Esophagus muscularis mucosa (tissue), 4 donors: ENCODE measurements around the gene SLC35E1. TPM values are rescaled to one million over a fixed set of nuclear protein-coding genes. Genes with fewer than 3 reads are reported as not detected.

Experiments
- DNase-seq: peaks from one replicate; pipeline ENCODE4 v3.0.0-alpha.2; 2017; ENCODE audit errors: extremely low spot score
- H3K27ac ChIP-seq, 4 donors: fragments of 200-600 bp; sonication (generic); replicated peaks in 1 of 4; 1 replicate in 3 of 4; 2 replicates in 1 of 4; pipeline ENCODE4 v1.5.1; 2016 to 2019; ENCODE audit warnings: mild to moderate bottlenecking in 1 of 4
- H3K27me3 ChIP-seq, 4 donors: fragments of 200-600 bp; sonication (generic); one replicate each; pipeline versions ENCODE4 v1.5.1 to v1.6.0; 2016 to 2019
- H3K36me3 ChIP-seq, 4 donors: fragments of 200-600 bp; sonication (generic); one replicate each; pipeline ENCODE4 v1.5.1; 2016 to 2019
- H3K4me1 ChIP-seq, 4 donors: fragments of 200-600 bp; sonication (generic); one replicate each; pipeline ENCODE4 v1.5.1; 2016 to 2019
- H3K4me3 ChIP-seq, 4 donors: fragments of 200-600 bp; sonication (generic); 1 replicate in 2 of 4; 2 replicates in 2 of 4; pipeline ENCODE4 v1.5.1; 2016 to 2019; ENCODE audit warnings: mild to moderate bottlenecking in 4 of 4, moderate library complexity in 1 of 4
- H3K9me3 ChIP-seq, 4 donors: fragments of 200-600 bp; sonication (generic); 1 replicate in 3 of 4; 2 replicates in 1 of 4; pipeline ENCODE4 v1.5.1; 2016 to 2019
- CTCF ChIP-seq, 3 experiments: fragments of 200-600 bp in 2 of 3; fragments of 450-650 bp in 1 of 3; sonication (generic) in 2 of 3; IDR thresholded peaks; one replicate each; pipeline ENCODE4 v1.5.1; 2017 to 2019; ENCODE audit warnings: antibody characterized with exemption in 3 of 3, mild to moderate bottlenecking in 2 of 3, moderate library complexity in 1 of 3
- EP300 ChIP-seq: sonication (generic); formaldehyde crosslinking; IDR thresholded peaks from one replicate; pipeline ENCODE4 v1.6.1; 2017; ENCODE audit warnings: antibody characterized with exemption
- POLR2A ChIP-seq: fragments of 450-650 bp; IDR thresholded peaks from one replicate; pipeline ENCODE4 v1.6.1; 2017; ENCODE audit warnings: antibody characterized with exemption, moderate library complexity, mild to moderate bottlenecking, low read depth
- POLR2AphosphoS5 ChIP-seq, 2 donors: sonication (generic); formaldehyde crosslinking; IDR thresholded peaks; one replicate each; pipeline ENCODE4 v1.6.1; 2017; ENCODE audit warnings: antibody characterized with exemption in 2 of 2
- WGBS: methylation state at CpG from one replicate; pipeline ENCODE4 v1.1.5; 2018; 5-methylcytosine and 5-hydroxymethylcytosine counted together
- intact Hi-C: fragments of 100-400 bp; cut with DNase I; formaldehyde crosslinking; loops from one replicate; pipeline ENCODE4 v1.15.1; 2023
- total RNA-seq, 4 donors: library from RNA; depleted of rRNA; stranded (reverse); fragments of >200 nt; gene quantifications; one replicate each; pipeline versions ENCODE4 v1.1.0 to v1.2.1, GENCODE V29; 2016

SLC35E1 gene
- total RNA-seq, 4 donors from 2014 or later, result 22.8 to 39.7 (median 34.0) TPM

DNA sequence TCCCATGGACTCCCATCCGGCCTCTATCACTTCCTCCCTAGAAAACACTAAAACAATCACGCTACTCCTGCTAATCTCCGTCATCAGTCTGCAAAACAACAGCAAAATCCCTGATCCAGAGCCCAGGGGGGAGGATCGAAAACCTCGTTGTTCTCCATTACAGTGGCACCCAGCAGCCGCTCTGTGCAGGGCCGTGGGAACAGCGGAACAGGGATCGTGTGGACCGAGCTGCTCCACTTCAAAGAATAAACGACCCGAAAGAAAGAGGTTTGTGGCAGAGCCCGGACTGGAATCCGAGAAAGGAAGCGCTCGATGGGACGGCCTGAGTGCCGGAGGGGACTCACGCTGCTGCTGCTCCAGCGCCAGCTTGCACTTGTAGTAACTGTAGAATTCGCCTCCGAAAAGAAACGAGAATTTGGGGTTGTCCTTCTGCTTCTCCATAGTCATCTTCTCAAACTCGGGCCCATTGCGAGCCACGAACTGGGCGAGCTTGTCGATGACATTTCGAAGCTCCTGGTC is 30.6 kb downstream of the SLC35E1 start:
- intact Hi-C loops, result no loop called here
- no peak for TF ChIP-seq POLR2AphosphoS5 (IDR thresholded peaks at IDR 0.05)
- no peak for TF ChIP-seq POLR2A
- TF ChIP-seq CTCF (IDR thresholded peaks at IDR 0.05), result no peak
- TF ChIP-seq EP300, result no peak
- WGBS, result 1% methylated on average over 26 of the region's 29 CpGs
- H3K36me3 ChIP-seq, result peaks cover 0 to 36% (median 27%) of the 10 kb centered on the region in 4 donors
- H3K27ac ChIP-seq, result peak overlapping the region; percentile 83 to 94 (median 89)
- no peaks in the 10 kb centered on the region for H3K27me3 ChIP-seq
- H3K4me3 ChIP-seq, result peak overlapping the region; percentile 79 to 99 (median 86)
- DNase-seq, result no peak
- H3K9me3 ChIP-seq, result no peaks in the 10 kb centered on the region
- H3K4me1 ChIP-seq, result peaks cover 38 to 72% (median 63%) of the 10 kb centered on the region in 4 donors

- Histone ChIP-seq H3K4me1 (peaks cover 38 to 72% (median 63%) of the 10 kb centered on the region in 4 donors), H3K27me3 (no peaks in the 10 kb centered on the region), H3K9me3 (no peaks in the 10 kb centered on the region), H3K27ac (no peak overlapping the region), H3K36me3 (peaks cover 0 to 42% (median 34%) of the 10 kb centered on the region in 4 donors), H3K4me3 (peak overlapping the region; percentile 79 to 99 (median 86))
- intact Hi-C loops, result no loop called here
- DNase-seq, result no peak
- WGBS, result 74% methylated on average over 12 of the region's 12 CpGs
- TF ChIP-seq CTCF (IDR thresholded peaks at IDR 0.05) (no peak), POLR2AphosphoS5 (IDR thresholded peaks at IDR 0.05) (no peak), POLR2A (no peak), EP300 (no peak)
Measured at GRCh38 chr19:16540948-16541347, 31.3 kb downstream of the SLC35E1 start.

GRCh38 chr19:16537111-16537510 is 35.1 kb downstream of the SLC35E1 start:
- peaks cover 29 to 46% (median 41%) of the 10 kb centered on the region in 4 donors for H3K4me1 ChIP-seq
- WGBS, result 90% methylated on average over 13 of the region's 13 CpGs
- H3K36me3 ChIP-seq, result peaks cover 35 to 80% (median 72%) of the 10 kb centered on the region in 4 donors
- H3K27me3 ChIP-seq, result no peaks in the 10 kb centered on the region
- no peak for DNase-seq
- intact Hi-C loops, result no loop called here
- no peak overlapping the region for H3K27ac ChIP-seq
- no peak overlapping the region for H3K4me3 ChIP-seq
- H3K9me3 ChIP-seq, result no peaks in the 10 kb centered on the region
- TF ChIP-seq POLR2AphosphoS5 (IDR thresholded peaks at IDR 0.05) (no peak), CTCF (IDR thresholded peaks at IDR 0.05) (no peak), EP300 (no peak), POLR2A (no peak)

- WGBS, result 92% methylated on average over 4 of the region's 9 CpGs
- Histone ChIP-seq H3K4me1 (peaks cover 24 to 40% (median 34%) of the 10 kb centered on the region in 4 donors), H3K27ac (no peak overlapping the region), H3K36me3 (peaks cover 44 to 90% (median 82%) of the 10 kb centered on the region in 4 donors), H3K4me3 (no peak overlapping the region), H3K9me3 (no peaks in the 10 kb centered on the region), H3K27me3 (no peaks in the 10 kb centered on the region)
- TF ChIP-seq POLR2AphosphoS5 (IDR thresholded peaks at IDR 0.05) (no peak), EP300 (no peak), CTCF (IDR thresholded peaks at IDR 0.05) (no peak), POLR2A (no peak)
- no peak for DNase-seq
- intact Hi-C loops, result no loop called here
Measured at GRCh38 chr19:16536130-16536529, 36.1 kb downstream of the SLC35E1 start.

- DNase-seq, result no peak
- 88% methylated on average over 7 of the region's 18 CpGs for WGBS
- Histone ChIP-seq H3K4me1 (peaks cover 16 to 32% (median 27%) of the 10 kb centered on the region in 4 donors), H3K27ac (no peak overlapping the region), H3K4me3 (no peak overlapping the region), H3K27me3 (no peaks in the 10 kb centered on the region), H3K9me3 (no peaks in the 10 kb centered on the region), H3K36me3 (peaks cover 52 to 97% (median 89%) of the 10 kb centered on the region in 4 donors)
- TF ChIP-seq EP300 (no peak), CTCF (IDR thresholded peaks at IDR 0.05) (no peak), POLR2A (no peak), POLR2AphosphoS5 (IDR thresholded peaks at IDR 0.05) (no peak)
- intact Hi-C loops, result no loop called here
Measured at GRCh38 chr19:16535381-16535780, 36.8 kb downstream of the SLC35E1 start.
